ENCODE measurements around the gene KAZN.
"Not testable (repeated sequence)": the region's sequence is repeated elsewhere in the genome, so short reads cannot be mapped to it uniquely, and the experiment has no call there.

KAZN gene

GRCh38 chr1:15128077-15128476, 529.6 kb downstream of the KAZN start:
- Mint-ChIP-seq H3K4me3 (no peak overlapping the region), H3K27ac (no peak overlapping the region), H3K9me3 (no peaks in the 10 kb centered on the region), H3K36me3 (ENCODE audit: insufficient read depth) (no peaks in the 10 kb centered on the region), H3K27me3 (peaks cover 7 to 23% of the 10 kb centered on the region in 2 donors), H3K4me1 (ENCODE audit: low read depth in 2 of 2) (no peaks in the 10 kb centered on the region)
- no peak for DNase-seq
- ATAC-seq (replicated peaks) = no peak

- Mint-ChIP-seq H3K27me3 (peaks cover 13 to 29% of the 10 kb centered on the region in 2 donors), H3K9me3 (no peaks in the 10 kb centered on the region), H3K36me3 (ENCODE audit: insufficient read depth) (no peaks in the 10 kb centered on the region), H3K27ac (no peak overlapping the region), H3K4me1 (ENCODE audit: low read depth in 2 of 2) (no peaks in the 10 kb centered on the region), H3K4me3 (no peak overlapping the region)
- peak; percentile 93 for ATAC-seq (replicated peaks)
- DNase-seq = peak; percentile 66 to 75 (median 70)
Observed at GRCh38 chr1:15128520-15129313, 530.2 kb downstream of the KAZN start.

GRCh38 chr1:15129944-15130343, 531.5 kb downstream of the KAZN start:
- Mint-ChIP-seq H3K9me3 (no peaks in the 10 kb centered on the region), H3K36me3 (ENCODE audit: insufficient read depth) (no peaks in the 10 kb centered on the region), H3K27ac (no peak overlapping the region), H3K27me3 (peaks cover 25 to 41% of the 10 kb centered on the region in 2 donors), H3K4me3 (no peak overlapping the region), H3K4me1 (ENCODE audit: low read depth in 2 of 2) (no peaks in the 10 kb centered on the region)
- DNase-seq (no peak), ATAC-seq (replicated peaks) (no peak)

- Mint-ChIP-seq H3K27ac (no peak overlapping the region), H3K9me3 (no peaks in the 10 kb centered on the region), H3K27me3 (peaks cover 32 to 48% of the 10 kb centered on the region in 2 donors)
Observed at GRCh38 chr1:15130607-15131006, 532.1 kb downstream of the KAZN start.

GRCh38 chr1:15132965-15133364, 534.5 kb downstream of the KAZN start:
- Mint-ChIP-seq H3K4me3 (no peak overlapping the region), H3K9me3 (no peaks in the 10 kb centered on the region), H3K27ac (no peak overlapping the region), H3K36me3 (ENCODE audit: insufficient read depth) (no peaks in the 10 kb centered on the region), H3K27me3 (peaks cover 54 to 72% of the 10 kb centered on the region in 2 donors), H3K4me1 (ENCODE audit: low read depth in 2 of 2) (no peaks in the 10 kb centered on the region)
- no peak for DNase-seq
- ATAC-seq (replicated peaks) = no peak

More at GRCh38 chr1:15130607-15131006, 532.1 kb downstream of the KAZN start:
- DNase-seq (no peak), ATAC-seq (replicated peaks) (no peak)
- Mint-ChIP-seq H3K4me1 (ENCODE audit: low read depth in 2 of 2) (no peaks in the 10 kb centered on the region), H3K36me3 (ENCODE audit: insufficient read depth) (no peaks in the 10 kb centered on the region), H3K4me3 (no peak overlapping the region)

GRCh38 chr1:15134285-15134684, 535.8 kb downstream of the KAZN start:
- Mint-ChIP-seq H3K4me3 (no peak overlapping the region), H3K9me3 (no peaks in the 10 kb centered on the region), H3K36me3 (ENCODE audit: insufficient read depth) (no peaks in the 10 kb centered on the region), H3K27me3 (peaks cover 64 to 78% of the 10 kb centered on the region in 2 donors), H3K4me1 (ENCODE audit: low read depth in 2 of 2) (no peaks in the 10 kb centered on the region), H3K27ac (no peak overlapping the region)
- ATAC-seq (replicated peaks) = no peak
- no peak for DNase-seq

GRCh38 chr1:15135604-15136003, 537.1 kb downstream of the KAZN start:
- H3K9me3 Mint-ChIP-seq = not testable (repeated sequence)
- H3K27ac Mint-ChIP-seq = peak overlapping the region in 1 of 2 donors; percentile 5

GRCh38 chr1:15137809-15138208, 539.3 kb downstream of the KAZN start:
- Mint-ChIP-seq H3K27me3 (peaks cover 78 to 98% of the 10 kb centered on the region in 2 donors), H3K4me3 (no peak overlapping the region), H3K27ac (no peak overlapping the region), H3K4me1 (ENCODE audit: low read depth in 2 of 2) (no peaks in the 10 kb centered on the region), H3K9me3 (no peaks in the 10 kb centered on the region), H3K36me3 (ENCODE audit: insufficient read depth) (no peaks in the 10 kb centered on the region)
- no peak for DNase-seq
- ATAC-seq (replicated peaks) = peak; percentile 39

More at GRCh38 chr1:15135604-15136003, 537.1 kb downstream of the KAZN start:
- DNase-seq; H3K36me3 Mint-ChIP-seq (ENCODE audit: insufficient read depth); H3K4me3 Mint-ChIP-seq; H3K4me1 Mint-ChIP-seq (ENCODE audit: low read depth in 2 of 2); ATAC-seq (replicated peaks): not testable (repeated sequence)
- H3K27me3 Mint-ChIP-seq = peaks cover 74 to 84% of the 10 kb centered on the region in 2 donors

GRCh38 chr1:15139654-15140350, 541.3 kb downstream of the KAZN start:
- no peaks in the 10 kb centered on the region for H3K36me3 Mint-ChIP-seq (ENCODE audit: insufficient read depth)
- ATAC-seq (replicated peaks) (no peak), DNase-seq (no peak)
- no peaks in the 10 kb centered on the region for H3K4me1 Mint-ChIP-seq (ENCODE audit: low read depth in 2 of 2)
- no peak overlapping the region for H3K4me3 Mint-ChIP-seq
- H3K9me3 Mint-ChIP-seq = no peaks in the 10 kb centered on the region
- peaks cover 65 to 93% of the 10 kb centered on the region in 2 donors for H3K27me3 Mint-ChIP-seq
- no peak overlapping the region for H3K27ac Mint-ChIP-seq

- Mint-ChIP-seq H3K27me3 (peaks cover 57 to 93% of the 10 kb centered on the region in 2 donors), H3K4me3 (no peak overlapping the region), H3K4me1 (ENCODE audit: low read depth in 2 of 2) (no peaks in the 10 kb centered on the region), H3K36me3 (ENCODE audit: insufficient read depth) (no peaks in the 10 kb centered on the region), H3K9me3 (no peaks in the 10 kb centered on the region), H3K27ac (no peak overlapping the region)
- ATAC-seq (replicated peaks) = no peak
- no peak for DNase-seq
Observed at GRCh38 chr1:15141935-15142539, 543.6 kb downstream of the KAZN start.

GRCh38 chr1:15145327-15145726, 546.8 kb downstream of the KAZN start:
- Mint-ChIP-seq H3K4me3 (no peak overlapping the region), H3K27ac (no peak overlapping the region), H3K9me3 (no peaks in the 10 kb centered on the region), H3K4me1 (ENCODE audit: low read depth in 2 of 2) (no peaks in the 10 kb centered on the region), H3K36me3 (ENCODE audit: insufficient read depth) (no peaks in the 10 kb centered on the region), H3K27me3 (peaks cover 55 to 95% of the 10 kb centered on the region in 2 donors)
- ATAC-seq (replicated peaks) (no peak), DNase-seq (no peak)

GRCh38 chr1:15146142-15146680, 547.7 kb downstream of the KAZN start:
- DNase-seq (no peak), ATAC-seq (replicated peaks) (no peak)
- Mint-ChIP-seq H3K9me3 (no peaks in the 10 kb centered on the region), H3K4me1 (ENCODE audit: low read depth in 2 of 2) (no peaks in the 10 kb centered on the region), H3K27ac (peak overlapping the region in 1 of 2 donors; percentile 3), H3K4me3 (no peak overlapping the region), H3K36me3 (ENCODE audit: insufficient read depth) (no peaks in the 10 kb centered on the region), H3K27me3 (peaks cover 55 to 95% of the 10 kb centered on the region in 2 donors)

GRCh38 chr1:15146971-15147376, 548.5 kb downstream of the KAZN start:
- no peaks in the 10 kb centered on the region for H3K9me3 Mint-ChIP-seq
- DNase-seq (no peak), ATAC-seq (replicated peaks) (no peak)
- H3K36me3 Mint-ChIP-seq (ENCODE audit: insufficient read depth) = no peaks in the 10 kb centered on the region
- no peaks in the 10 kb centered on the region for H3K4me1 Mint-ChIP-seq (ENCODE audit: low read depth in 2 of 2)
- peaks cover 59 to 95% of the 10 kb centered on the region in 2 donors for H3K27me3 Mint-ChIP-seq
- H3K27ac Mint-ChIP-seq = no peak overlapping the region
- H3K4me3 Mint-ChIP-seq = no peak overlapping the region

All from effector memory CD8-positive, alpha-beta T cell (primary cell).